K562 (cell line): ENCODE measurements around the gene IL1RN.

Experiments
- BDP1 ChIP-seq: IDR thresholded peaks from 3 replicates; pipeline ENCODE4 v1.6.1; 2011; ENCODE audit not compliant: insufficient read length, insufficient read depth
- NCOA6 ChIP-seq: fragments of 450-650 bp; IDR thresholded peaks from 2 replicates; pipeline ENCODE4 v1.6.1; 2017; ENCODE audit warnings: mild to moderate bottlenecking
- SP2 ChIP-seq: IDR thresholded peaks from 2 replicates; pipeline ENCODE4 v1.6.1; 2011; ENCODE audit warnings: mild to moderate bottlenecking, low read depth, low read length, moderate library complexity; ENCODE audit not compliant: poor library complexity, severe bottlenecking; ENCODE audit errors: extremely low read depth
- TEAD1 ChIP-seq, 2 experiments: fragments of 450-650 bp in 1 of 2; sonication (generic) in 1 of 2; formaldehyde crosslinking; IDR thresholded peaks; 2 replicates each; pipeline versions ENCODE4 v1.4.0 to v1.8.0; 2020 to 2022; ENCODE audit warnings: mild to moderate bottlenecking in 2 of 2, missing genetic modification reagents in 1 of 2
- TF ChIP-seq, protein P1 (sequence below): sonication (generic); formaldehyde crosslinking; IDR thresholded peaks from 2 replicates; pipeline ENCODE4 v1.8.1; 2023; ENCODE audit warnings: mild to moderate bottlenecking, missing genetic modification reagents

DNA sequence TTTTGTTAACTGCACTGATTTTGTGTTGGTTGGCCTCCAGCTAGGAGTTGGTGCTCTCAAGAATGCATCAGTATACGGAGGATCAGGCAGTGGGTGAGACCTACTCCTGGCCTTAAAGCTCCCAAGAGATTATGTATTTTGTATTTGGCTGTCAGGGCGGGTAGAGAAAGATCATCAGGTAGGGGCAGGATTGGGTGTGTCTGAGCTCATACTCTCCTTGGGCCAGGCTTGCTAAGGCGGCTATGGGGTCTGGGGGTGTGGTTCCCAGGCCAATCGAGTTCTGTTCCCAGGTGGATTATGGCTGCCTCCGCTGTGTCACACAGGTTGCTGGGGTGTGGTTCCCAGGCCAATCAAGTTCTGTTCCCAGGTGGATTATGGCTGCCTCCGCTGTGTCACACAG, 28.9 kb upstream of the IL1RN start:
- TF ChIP-seq, protein P1, sequence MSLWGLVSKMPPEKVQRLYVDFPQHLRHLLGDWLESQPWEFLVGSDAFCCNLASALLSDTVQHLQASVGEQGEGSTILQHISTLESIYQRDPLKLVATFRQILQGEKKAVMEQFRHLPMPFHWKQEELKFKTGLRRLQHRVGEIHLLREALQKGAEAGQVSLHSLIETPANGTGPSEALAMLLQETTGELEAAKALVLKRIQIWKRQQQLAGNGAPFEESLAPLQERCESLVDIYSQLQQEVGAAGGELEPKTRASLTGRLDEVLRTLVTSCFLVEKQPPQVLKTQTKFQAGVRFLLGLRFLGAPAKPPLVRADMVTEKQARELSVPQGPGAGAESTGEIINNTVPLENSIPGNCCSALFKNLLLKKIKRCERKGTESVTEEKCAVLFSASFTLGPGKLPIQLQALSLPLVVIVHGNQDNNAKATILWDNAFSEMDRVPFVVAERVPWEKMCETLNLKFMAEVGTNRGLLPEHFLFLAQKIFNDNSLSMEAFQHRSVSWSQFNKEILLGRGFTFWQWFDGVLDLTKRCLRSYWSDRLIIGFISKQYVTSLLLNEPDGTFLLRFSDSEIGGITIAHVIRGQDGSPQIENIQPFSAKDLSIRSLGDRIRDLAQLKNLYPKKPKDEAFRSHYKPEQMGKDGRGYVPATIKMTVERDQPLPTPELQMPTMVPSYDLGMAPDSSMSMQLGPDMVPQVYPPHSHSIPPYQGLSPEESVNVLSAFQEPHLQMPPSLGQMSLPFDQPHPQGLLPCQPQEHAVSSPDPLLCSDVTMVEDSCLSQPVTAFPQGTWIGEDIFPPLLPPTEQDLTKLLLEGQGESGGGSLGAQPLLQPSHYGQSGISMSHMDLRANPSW (CRISPR knock-in tag) = no peak
- TF ChIP-seq NCOA6 (no peak), TEAD1 (CRISPR knock-in tag; IDR thresholded peaks at IDR 0.05) (no peak), BDP1 (no peak), SP2 (no peak)
